ENCODE measurements around the gene DGCR2.

The DGCR2 gene

DNA sequence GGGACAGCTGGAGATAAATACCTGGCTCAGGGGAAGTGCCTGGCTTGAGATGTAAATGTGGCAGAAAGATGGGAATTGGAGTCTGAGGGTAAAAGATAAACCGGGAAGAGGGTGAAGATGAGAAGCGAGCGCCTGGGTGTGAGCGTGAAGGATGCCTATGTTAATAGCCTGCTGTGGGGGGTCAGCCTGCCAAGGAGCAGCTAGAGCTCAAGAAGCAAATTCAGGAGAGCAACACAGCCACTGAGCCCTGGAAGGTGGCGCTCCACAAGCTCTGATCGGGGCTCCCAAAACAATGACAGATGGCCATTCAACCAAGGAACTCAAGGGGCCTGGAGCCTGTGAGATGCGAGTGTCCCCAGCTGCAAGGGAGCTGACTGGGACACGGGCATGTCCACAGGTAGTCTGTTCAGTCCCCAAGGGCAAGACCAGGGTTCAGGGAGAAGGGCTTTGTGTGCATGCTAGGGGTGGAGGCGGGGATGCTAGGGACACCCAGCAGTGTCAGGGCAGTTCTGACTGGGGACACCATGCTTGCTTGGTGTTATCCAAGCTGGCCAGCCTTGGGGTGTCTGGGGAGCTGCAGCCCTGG lies 25.1 kb upstream of the DGCR2 start:
- no peak for DNase-seq (ENCODE audit: low read depth, low spot score)

DNA sequence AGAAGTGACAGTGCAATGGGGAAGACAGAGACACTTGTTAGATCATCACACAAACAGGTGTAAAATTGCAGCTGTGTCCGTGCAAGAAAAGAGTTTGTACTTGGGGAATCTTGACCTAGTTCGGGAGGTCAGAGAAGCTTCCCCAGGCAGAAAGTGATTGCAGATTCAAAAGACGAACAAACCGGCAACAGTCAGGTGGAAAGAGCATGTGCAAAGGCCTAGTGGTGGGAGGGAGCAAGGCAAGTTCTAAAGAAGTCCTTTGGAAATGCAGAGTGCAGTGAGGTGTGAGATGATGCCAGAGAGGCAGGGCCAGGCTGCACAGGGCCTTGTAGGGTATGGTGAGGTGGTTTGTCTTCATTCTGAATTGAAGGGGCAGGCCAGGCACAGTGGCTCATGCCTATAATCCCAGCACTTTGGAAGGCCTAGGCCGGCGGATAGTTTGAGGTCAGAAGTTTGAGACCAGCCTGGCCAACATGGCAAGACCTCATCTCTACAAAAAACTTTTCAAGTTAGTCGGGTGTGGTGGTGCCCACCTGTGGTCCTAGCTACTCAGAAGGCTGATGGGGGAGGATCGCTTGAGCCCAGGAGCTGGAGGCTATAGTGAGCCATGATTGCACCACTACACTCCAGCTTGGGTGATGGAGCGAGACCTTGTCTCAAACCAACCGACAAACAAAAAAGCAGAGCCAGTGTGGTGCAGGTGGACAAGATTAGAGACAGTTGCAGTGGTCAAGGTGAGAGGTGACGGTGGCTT lies 24.2 kb upstream of the DGCR2 start:
- no peak for DNase-seq (ENCODE audit: low read depth, low spot score)

DNA sequence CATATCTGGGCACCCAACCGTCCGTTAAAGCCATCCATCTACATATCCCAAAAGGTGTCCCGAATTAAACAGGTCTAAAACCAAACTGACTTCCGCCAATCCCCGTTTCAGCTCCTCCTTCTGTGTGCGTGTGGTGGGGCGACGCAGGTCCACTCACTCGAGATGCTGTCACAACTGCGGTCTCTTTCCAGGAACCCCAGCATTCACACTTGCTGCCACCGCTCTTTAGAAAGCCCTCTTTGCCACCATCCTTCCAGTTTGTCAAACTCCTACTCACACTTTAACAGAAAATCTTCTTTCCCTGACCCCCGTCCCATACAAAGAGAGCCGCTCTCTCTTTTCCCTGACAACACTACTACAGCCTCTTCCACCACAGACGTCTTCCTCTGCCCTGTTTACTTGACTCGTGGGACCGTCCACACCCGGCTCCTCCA lies 21.8 kb upstream of the DGCR2 start:
- no peak for DNase-seq (ENCODE audit: low read depth, low spot score)

GRCh38 chr22:19143212-19143611 lies 21.0 kb upstream of the DGCR2 start:
- no peak for DNase-seq (ENCODE audit: low read depth, low spot score)

- DNase-seq (ENCODE audit: low read depth, low spot score), result no peak
Observed at GRCh38 chr22:19142394-19142793, 20.2 kb upstream of the DGCR2 start.

GRCh38 chr22:19139974-19140373 lies 17.8 kb upstream of the DGCR2 start:
- no peak for DNase-seq (ENCODE audit: low read depth, low spot score)

DNA sequence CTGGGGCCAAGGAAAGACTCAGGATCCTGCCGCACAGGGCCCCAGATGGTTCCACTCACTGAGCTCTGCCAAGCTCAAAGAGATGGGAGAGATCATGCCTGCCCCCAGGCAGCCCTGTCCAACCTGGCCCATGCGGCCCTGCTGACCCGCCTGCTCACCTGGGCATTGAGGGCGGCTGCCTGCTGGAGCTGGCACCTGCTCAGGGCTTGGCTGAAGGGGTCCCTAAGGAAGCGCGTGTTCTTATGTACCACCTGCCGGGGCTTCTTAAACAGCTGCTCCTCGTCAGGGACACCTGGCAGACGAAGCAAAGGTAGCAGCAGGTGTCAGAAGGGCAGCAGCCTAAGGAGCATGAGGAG lies 16.8 kb upstream of the DGCR2 start:
- no peak for DNase-seq (ENCODE audit: low read depth, low spot score)

DNA sequence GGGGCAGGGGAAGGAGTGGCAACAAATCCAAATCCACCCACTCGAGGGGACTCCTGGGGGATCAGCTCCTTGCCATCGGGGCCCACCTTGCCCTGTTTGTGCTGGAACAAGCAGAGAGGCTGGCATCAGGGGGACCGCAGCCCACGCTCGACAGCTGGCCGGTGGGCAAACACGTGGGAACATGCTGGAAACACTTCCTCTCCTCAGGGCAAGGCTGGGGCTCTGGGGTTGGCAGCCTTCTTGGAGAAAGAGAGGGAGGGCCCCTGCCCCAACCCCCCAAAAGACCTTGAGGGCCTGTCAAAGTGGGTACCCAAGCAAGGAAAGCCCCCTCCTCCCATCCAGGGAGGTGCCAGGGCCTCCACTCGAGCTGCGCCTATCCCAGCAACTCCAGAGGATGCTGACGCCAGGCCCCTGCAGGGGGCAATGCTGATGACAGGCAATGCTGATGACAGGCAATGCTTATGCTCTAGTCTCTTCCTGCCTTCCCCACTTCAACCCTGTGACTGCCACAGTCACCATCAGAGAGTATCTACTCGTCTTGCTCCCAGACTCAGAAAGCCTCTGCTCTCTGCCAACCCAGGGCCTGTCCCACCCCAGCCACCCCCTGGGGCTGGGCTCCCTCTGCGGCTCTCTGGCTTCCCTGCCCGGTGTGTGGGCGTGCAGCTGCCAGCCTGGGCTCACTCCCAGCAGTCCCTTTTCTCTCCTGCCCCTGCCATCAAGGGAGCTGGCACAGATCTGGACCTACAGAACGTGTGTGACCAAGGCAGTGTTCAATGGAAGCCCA lies 16.2 kb upstream of the DGCR2 start:
- DNase-seq (ENCODE audit: low read depth, low spot score), result no peak

- no peak for DNase-seq (ENCODE audit: low read depth, low spot score)
Observed at GRCh38 chr22:19137384-19138216, 15.4 kb upstream of the DGCR2 start.

DNA sequence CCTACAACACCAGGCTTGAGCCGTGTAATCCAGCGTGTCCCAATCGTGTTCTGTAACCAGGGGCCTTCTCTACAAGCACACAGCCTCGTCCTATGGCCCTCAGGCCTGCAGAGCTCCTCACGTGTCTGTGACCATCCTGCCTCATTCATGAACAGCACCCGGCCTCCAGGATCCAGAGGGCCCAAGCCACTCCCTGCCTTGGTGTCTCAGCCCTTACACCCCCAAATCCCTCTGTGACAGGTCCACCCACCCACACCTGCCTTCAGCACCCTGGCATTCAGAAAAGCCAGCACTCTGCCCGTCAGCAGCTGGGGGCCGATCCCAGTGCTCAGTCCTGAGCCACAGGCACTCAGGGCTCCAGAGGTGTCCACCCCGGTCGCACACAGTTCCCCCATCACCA lies 14.7 kb upstream of the DGCR2 start:
- DNase-seq (ENCODE audit: low read depth, low spot score), result no peak

GRCh38 chr22:19134874-19135273 lies 12.7 kb upstream of the DGCR2 start:
- DNase-seq (ENCODE audit: low read depth, low spot score), result no peak

- DNase-seq (ENCODE audit: low read depth, low spot score), result no peak
Observed at GRCh38 chr22:19134176-19134831, 12.1 kb upstream of the DGCR2 start.

DNA sequence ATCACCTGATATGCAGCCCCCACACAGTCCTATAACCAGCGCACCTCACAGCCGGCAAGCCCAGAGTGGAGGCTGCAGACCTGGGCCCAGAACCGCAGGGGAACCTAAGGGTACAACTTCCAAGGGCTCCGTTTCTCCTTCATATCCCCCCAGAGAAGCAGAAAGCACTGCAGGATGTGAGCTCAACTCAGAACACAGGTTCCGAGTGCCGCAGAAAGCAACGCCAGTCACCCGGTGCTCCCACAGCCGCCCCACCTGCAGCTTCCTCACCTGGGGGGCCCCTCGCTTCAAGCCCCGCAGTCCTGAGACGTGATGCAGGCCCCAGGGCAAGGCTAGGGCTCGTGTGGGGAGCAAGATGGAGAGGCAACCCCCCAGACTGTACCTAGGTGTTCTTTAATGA lies 11.3 kb upstream of the DGCR2 start:
- no peak for DNase-seq (ENCODE audit: low read depth, low spot score)

GRCh38 chr22:19132693-19133400 lies 10.6 kb upstream of the DGCR2 start:
- DNase-seq (ENCODE audit: low read depth, low spot score), result no peak

- DNase-seq (ENCODE audit: low read depth, low spot score), result no peak
Observed at GRCh38 chr22:19132153-19132552, 9.9 kb upstream of the DGCR2 start.

GRCh38 chr22:19131685-19132015 lies 9.4 kb upstream of the DGCR2 start:
- DNase-seq (ENCODE audit: low read depth, low spot score), result no peak

DNA sequence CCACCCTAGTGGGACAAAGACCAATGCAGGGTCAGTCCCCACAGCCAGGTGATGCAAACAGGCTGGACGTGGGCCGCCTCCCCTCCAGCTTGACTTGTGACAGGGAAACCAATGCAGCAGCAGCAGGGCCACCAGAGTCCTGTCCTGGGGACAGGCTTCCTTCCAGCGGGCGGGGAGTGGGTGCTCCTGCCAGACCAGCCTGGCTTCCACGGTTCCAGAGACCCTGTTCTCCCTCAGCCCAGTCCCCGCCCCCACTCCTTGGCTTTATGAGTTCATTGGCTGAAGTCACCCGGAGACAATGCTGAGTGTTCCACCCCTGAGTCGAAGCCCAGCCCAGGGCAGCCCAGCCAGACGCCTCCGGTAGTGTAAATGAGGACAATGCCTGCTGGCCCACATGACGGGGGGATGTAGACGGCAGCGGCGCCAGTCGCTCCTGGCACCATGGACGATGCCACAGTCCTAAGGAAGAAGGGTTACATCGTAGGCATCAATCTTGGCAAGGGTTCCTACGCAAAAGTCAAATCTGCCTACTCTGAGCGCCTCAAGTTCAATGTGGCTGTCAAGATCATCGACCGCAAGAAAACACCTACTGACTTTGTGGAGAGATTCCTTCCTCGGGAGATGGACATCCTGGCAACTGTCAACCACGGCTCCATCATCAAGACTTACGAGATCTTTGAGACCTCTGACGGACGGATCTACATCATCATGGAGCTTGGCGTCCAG lies 8.9 kb upstream of the DGCR2 start, which contains the start of gene TSSK2:
TSSK2 (plus strand) TSS at position 350 of the 726 bp plus-strand sequence; CDS start at position 442, 92 bp downstream.
- DNase-seq (ENCODE audit: low read depth, low spot score), result no peak

DNA sequence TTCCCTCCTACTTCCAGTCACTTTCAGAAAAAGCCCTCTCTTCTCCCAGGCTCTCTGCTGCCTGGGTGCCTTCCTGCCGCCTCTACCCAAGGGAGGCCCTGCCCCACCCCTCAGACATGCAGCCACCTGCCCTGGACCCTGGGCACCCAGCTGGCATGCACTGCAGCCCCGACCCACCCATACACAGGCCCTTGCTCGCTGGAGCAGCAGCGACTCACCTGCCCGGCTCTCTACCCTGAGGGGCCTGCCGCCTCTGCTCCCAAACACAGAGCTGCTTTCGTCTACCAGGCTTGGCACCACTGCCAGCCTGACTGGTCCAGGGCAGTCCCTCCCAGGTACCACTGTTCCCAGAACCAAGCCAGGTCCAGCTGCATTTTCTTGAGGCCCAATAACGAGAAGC lies 7.7 kb upstream of the DGCR2 start:
- DNase-seq (ENCODE audit: low read depth, low spot score), result no peak

GRCh38 chr22:19128946-19129727 lies 6.9 kb upstream of the DGCR2 start:
- DNase-seq (ENCODE audit: low read depth, low spot score), result no peak

Measured in brain pericyte (primary cell).